GM18498 (cell line): ENCODE results near the gene NBEA.

Experiments
- ATAC-seq: cut with Tn5 transposase; IDR thresholded peaks from one replicate; pipeline ENCODE4 v1.9.1; 2021; ENCODE audit warnings: mild to moderate bottlenecking, moderate library complexity; ENCODE audit not compliant: unreplicated experiment

NBEA gene

GRCh38 chr13:35164324-35164932 lies 222.4 kb downstream of the NBEA start:
- peak; percentile 77 for ATAC-seq

GRCh38 chr13:35165205-35165604 lies 223.1 kb downstream of the NBEA start:
- ATAC-seq = no peak

DNA sequence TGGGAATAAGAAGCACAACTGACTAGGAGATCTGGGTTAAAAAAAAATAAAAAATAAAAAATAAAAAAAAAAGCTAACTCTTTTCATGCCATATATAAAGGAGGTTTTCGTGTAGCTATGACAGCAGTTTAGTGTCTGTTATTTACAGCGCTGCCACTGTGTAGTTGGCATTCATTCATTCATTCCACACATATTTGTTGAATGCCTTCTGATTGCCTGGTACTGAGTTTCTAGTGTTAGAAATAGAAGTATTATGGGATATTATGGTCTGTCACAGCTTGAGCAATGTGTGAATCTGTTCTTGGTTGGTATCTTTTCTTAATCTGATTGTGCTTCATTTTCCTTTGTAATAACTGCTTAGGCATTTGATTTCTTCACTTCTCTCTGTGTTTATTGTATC lies 237.4 kb downstream of the NBEA start:
- no peak for ATAC-seq

DNA sequence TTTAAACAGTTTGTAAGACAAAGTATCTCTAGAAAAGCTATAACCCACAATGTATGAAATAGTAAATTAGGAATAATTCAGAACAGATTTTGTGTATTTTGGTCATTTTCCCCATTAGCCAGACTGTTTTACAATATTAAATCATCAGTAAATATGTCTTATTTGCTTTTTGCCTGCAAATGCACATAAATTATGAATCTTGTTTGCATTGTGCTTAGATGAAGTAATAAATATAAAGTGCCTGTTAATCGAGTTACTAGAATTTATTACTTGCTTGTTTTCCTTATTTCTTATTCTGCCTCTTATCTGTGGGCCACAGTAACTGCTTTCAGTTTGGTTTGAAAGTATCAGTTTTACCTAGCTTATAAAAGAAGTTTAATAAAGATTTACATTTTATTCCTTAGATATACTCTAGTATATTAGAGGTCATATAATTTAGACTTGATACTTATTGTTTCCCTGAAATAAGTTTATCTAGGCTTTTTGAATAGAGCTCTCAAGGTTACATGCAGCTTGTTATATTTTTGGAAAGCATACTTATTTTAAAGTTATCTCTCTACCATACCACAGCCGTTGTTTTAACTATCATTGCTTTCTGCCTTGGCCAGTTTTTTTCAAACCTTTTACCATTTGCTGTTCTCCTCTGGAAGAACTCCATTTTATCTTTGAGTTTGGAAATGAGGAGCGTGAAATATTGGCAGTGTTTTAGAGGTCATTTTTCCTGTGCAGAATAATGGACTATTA lies 238.0 kb downstream of the NBEA start:
- ATAC-seq = no peak

- ATAC-seq = no peak
Observed at GRCh38 chr13:35190241-35190640, 248.2 kb downstream of the NBEA start.

DNA sequence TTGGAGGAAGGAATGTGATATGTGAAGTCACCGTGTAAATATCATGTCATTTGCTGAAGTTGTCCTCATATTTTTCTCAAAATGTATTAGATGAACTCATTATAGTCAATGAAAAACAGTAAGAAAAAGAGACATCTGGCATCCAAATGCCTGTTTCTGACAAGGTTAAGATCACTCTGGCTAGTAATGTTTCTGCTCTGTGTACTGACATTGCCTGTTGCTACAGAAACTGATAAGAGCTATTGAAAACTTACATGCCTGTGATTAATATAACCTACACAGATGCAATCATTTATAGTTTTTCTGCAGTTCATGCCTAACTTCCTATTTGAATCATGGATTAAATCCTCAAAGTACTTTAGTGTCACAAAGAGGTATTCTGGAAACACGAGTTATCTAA lies 249.8 kb downstream of the NBEA start:
- ATAC-seq = no peak

DNA sequence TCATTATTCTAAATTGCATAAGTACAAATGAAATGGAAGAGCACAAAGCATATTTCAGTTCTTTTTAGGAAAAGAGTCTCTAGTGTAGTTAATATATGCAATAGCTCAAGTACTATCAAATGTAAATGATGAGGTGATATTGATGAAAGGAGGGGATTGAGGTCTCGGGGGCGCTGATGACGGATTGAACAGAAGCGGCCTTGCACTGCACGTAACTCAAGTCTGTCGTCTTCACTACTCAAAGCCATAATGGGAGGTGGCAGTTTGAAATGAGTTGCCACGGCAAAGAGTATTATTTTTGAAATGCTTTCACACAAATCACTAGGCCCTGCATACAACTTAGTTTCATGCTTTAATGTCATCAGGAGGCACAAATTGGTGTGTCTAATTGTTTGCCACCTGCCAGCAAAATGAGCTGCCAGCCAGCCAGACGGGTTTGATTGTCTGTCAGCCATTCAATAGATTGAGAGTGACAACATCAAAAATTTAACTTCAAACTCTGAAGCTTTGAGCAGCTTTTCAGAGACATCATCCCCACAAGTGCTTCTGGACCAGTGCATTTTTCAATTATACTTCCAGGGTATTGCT lies 256.6 kb downstream of the NBEA start:
- ATAC-seq = no peak

DNA sequence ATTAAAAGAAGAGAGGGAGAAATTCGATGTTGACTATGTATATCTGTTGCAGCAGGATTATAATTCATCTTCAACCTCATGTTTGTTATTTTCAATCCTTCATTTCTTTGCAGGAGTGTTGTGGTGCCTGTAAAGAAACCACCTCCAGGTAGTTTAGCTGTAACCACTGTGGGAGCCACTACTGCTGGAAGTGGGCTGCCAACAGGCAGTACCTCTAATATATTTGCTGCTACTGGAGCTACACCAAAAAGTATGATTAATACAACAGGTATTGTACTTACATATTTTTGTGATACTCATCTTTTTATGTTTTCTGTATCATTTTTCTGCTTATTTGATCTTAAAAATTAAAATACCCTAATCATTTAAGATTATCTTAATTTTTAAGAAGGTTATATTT lies 266.5 kb downstream of the NBEA start:
- ATAC-seq = no peak

- no peak for ATAC-seq
Observed at GRCh38 chr13:35210261-35210660, 268.2 kb downstream of the NBEA start.

GRCh38 chr13:35211949-35212348 lies 269.9 kb downstream of the NBEA start:
- ATAC-seq = no peak

GRCh38 chr13:35213911-35214310 lies 271.8 kb downstream of the NBEA start:
- no peak for ATAC-seq

DNA sequence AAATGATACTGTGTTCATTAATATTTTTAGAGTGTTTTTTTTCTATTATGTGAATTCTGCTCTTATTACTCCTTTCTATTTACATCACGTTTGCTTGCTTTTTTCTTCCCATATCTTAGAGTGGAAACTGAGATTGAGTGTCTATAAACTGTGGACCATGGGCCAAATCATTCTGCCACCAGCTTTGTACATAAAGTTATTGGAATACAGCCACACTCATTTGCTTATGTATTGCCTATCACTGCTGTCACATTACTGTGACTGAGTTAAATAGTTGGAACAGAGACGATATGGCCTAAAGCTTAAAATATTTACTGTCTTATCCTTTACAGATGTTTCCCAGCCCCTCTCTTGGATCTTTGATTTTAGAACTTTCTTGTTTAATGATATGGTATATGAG lies 274.1 kb downstream of the NBEA start:
- no peak for ATAC-seq

DNA sequence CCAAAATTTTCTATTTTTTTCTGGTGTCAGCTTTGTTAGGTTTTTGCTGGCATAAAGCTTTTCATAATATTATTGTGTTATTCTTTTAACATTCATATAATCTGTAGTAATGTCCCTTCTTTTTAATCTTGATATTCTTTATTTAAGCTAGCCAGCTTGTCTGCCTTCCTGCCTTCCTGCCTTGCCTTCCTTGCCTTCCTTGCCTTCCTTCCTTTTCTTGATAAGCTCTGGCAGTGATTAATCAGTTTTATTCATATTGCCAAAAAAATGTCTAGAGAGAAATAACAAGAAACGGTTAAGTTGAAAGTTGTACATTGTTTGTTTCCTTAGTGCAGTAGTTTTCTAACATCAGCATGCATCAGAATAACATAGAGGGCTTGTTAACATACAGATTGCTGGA lies 277.0 kb downstream of the NBEA start:
- ATAC-seq = no peak

DNA sequence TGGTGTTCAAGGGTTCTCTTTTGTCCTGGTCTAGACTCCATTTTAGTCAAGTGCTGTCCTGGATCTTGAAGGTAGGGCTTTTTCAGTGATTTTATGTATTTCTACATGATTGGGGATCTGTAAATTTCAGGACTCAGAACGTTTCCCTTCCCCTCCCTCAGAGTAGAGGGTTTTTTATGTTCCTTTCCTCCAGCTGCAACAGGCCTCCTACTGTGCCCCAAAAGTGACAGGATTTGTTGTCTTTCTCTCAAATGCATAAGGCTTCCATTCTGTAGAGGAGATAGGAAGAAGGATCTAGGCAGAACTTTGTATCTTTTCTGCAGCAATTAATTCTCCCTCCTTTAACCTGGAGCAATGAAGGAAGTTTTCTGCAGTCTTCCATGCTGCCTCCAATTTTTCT lies 283.1 kb downstream of the NBEA start:
- no peak for ATAC-seq

- no peak for ATAC-seq
Observed at GRCh38 chr13:35225582-35225981, 283.5 kb downstream of the NBEA start.

- ATAC-seq = no peak
Observed at GRCh38 chr13:35228536-35228935, 286.5 kb downstream of the NBEA start.

- ATAC-seq = no peak
Observed at GRCh38 chr13:35231426-35231825, 289.4 kb downstream of the NBEA start.

- ATAC-seq = no peak
Observed at GRCh38 chr13:35238274-35238673, 296.2 kb downstream of the NBEA start.

DNA sequence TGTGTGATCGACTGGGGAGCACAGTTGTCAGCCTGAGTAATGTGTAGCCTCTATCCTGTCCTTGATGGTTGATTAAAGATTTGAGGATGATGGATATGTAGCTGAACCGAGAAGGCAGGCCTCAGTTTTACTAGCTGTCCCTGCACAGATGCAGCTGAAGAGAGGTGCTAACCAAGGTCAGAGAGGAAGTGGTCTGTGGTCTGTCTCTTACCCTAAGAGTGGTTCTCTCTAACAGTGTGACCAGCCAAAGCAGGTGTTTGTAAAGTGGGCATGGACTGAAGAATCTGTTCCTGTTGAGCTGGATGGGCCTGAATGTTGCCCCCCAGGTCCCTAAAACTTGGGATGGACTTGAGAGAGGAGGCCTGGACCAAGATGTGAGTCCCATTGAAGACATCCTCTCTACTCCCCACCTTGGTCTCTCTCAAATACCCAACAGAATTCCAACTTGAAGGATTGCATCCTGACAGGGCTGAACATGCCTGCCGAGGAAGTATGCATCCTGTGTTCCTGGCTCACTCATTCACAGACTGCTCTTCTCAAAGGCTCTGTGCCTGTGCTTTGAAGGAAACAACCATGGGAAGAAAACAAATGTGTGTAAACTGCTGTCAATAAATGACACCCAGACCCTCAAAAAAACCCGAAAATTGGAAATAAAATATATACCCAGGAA lies 310.6 kb downstream of the NBEA start:
- ATAC-seq = peak; percentile 99

GRCh38 chr13:35255241-35255640 lies 313.2 kb downstream of the NBEA start:
- no peak for ATAC-seq

- ATAC-seq = no peak
Observed at GRCh38 chr13:35256459-35257148, 314.5 kb downstream of the NBEA start.
